Psoas muscle (tissue), 8 donors: ENCODE measurements around the gene ELL. TPM values are rescaled to one million over a fixed set of nuclear protein-coding genes. Genes with fewer than 3 reads are reported as not detected.
A peak's percentile ranks its signal among the peaks of the same experiment; 100 is the strongest.

Experiments used
- ATAC-seq, 4 donors: fragments of 200-7000 bp; cut with Tn5 transposase; one replicate each; pipeline ENCODE4 v1.9.1; 2020; ENCODE audit warnings: moderate library complexity in 3 of 4, mild to moderate bottlenecking in 2 of 4
- DNase-seq, 2 donors: peaks; one replicate each; pipeline ENCODE4 v3.0.0-alpha.2; 2020
- H3K27ac ChIP-seq: fragments of 200-600 bp; one replicate; pipeline ENCODE4 v1.8.0; 2022
- H3K27me3 ChIP-seq, 3 donors: fragments of 200-600 bp in 1 of 3; one replicate each; pipeline versions ENCODE4 v1.6.1 to v1.8.0; 2013 to 2022; ENCODE audit warnings: low read length in 2 of 3, mild to moderate bottlenecking in 2 of 3, moderate library complexity in 1 of 3; ENCODE audit not compliant: insufficient read depth in 3 of 3
- H3K36me3 ChIP-seq, 2 donors: fragments of 200-600 bp in 1 of 2; one replicate each; pipeline versions ENCODE4 v1.6.1 to v1.8.0; 2013 to 2022; ENCODE audit warnings: low read depth in 1 of 2, mild to moderate bottlenecking in 1 of 2, moderate library complexity in 1 of 2; ENCODE audit not compliant: insufficient read depth in 1 of 2
- H3K4me1 ChIP-seq: fragments of 200-600 bp; one replicate; pipeline ENCODE4 v1.8.0; 2022
- H3K4me3 ChIP-seq: fragments of 200-600 bp; one replicate; pipeline ENCODE4 v1.8.0; 2022; ENCODE audit warnings: mild to moderate bottlenecking
- H3K9me3 ChIP-seq: fragments of 200-600 bp; one replicate; pipeline ENCODE4 v1.8.0; 2022
- CTCF ChIP-seq: fragments of 200-600 bp; IDR thresholded peaks from one replicate; pipeline ENCODE4 v1.8.0; 2022; ENCODE audit warnings: antibody characterized with exemption
- WGBS, 3 donors: extraction: QIAGEN DNeasy Blood & Tissue Kit; methylation state at CpG; one replicate each; pipeline versions ENCODE4 v1.1.6 to v1.1.7; 2013; 5-methylcytosine and 5-hydroxymethylcytosine counted together
- intact Hi-C, 2 donors: fragments of 100-400 bp; cut with DNase I; formaldehyde crosslinking; loops; one replicate each; pipeline versions ENCODE4 v1.11.0 to v1.14.2; 2022
- polyA plus RNA-seq, 3 donors: library from polyadenylated mRNA; stranded (reverse); fragments of 200-250 nt; gene quantifications; one replicate each; pipeline ENCODE4 v1.2.3, GENCODE V29; 2013
- total RNA-seq, 4 donors: library from RNA; stranded (reverse); fragmentation: NEBNext Ultra II Directional in 2 of 4; extraction: Animal tissue kit (Norgen Biotek cat#: 25700) in 2 of 4; gene quantifications; one replicate each; pipeline versions ENCODE4 v1.2.1 to v1.2.4, GENCODE V29; 2021 to 2023
- donor health status: healthy with polysubstance abuse.
- donor health status: DM: no; HTN: no; CAD: no; lungs with moderate emphysema.
- donor health status: Bipolar disorder and iron deficiency.
- donor health status: healthy.
- donor health status: DM: yes; HTN: yes; CAD: no.
- donor health status: DM: no; HTN: no; CAD: no.
- donor health status: DM: no; HTN: no; CAD: no.
- donor health status: DM: yes; HTN: yes; CAD: no.

ELL gene
- total and polyA plus RNA-seq, 7 donors = 7.5 to 40.2 (median 17.5) TPM

GRCh38 chr19:18435178-18435841 is 86.6 kb downstream of the ELL start:
- DNase-seq = peak in 1 of 2 donors; percentile 56
- no peaks in the 10 kb centered on the region for H3K36me3 ChIP-seq
- H3K27ac ChIP-seq = no peak overlapping the region
- no peak overlapping the region for H3K4me3 ChIP-seq
- H3K4me1 ChIP-seq = peaks cover 18% of the 10 kb centered on the region
- WGBS, 3 donors = 93 to 95% (median 94%) methylated on average over 48 to 49 of the region's 49 CpGs
- no peaks in the 10 kb centered on the region for H3K9me3 ChIP-seq
- no peak for TF ChIP-seq CTCF
- intact Hi-C loops = no loop called here
- H3K27me3 ChIP-seq = peaks cover 0 to 13% (median 1%) of the 10 kb centered on the region in 3 donors
- ATAC-seq = no peak

DNA sequence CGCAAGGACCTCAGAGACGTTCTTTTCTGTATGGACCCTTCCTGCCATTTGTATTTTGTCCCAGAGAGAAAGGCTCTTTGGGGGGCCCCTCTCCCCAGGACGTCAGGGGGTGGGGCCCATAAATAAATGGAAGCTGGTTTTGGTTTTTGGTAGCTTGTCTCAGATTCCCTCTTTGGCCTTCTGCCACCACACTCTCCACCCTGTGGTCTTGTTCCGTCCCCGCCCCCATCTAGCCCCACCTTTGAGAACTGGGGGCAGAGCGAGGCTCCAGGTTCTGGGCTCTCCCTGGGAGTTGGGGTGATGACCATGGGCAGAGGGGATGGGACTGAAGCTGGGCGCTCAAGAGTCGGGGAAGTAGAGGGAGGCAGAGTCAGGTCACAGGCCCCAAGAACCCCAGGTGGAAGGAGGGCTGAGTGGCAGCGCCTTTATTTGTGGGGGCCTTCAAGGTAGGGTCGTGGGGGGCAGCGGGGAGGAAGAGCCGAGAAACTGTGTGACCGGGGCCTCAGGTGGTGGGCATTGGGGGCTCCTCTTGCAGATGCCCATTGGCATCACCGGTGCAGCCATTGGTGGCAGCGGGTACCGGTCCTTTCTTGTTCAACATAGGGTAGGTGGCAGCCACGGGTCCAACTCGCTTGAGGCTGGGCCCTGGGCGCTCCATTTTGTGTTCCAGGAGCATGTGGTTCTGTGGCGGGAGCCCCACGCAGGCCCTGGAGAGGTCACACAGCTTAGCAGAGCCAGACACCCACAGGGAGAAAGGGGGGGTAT is 87.3 kb downstream of the ELL start:
- WGBS, 3 donors = 86 to 93% (median 93%) methylated on average over 19 to 21 of the region's 21 CpGs
- peaks cover 0 to 11% (median 1%) of the 10 kb centered on the region in 3 donors for H3K27me3 ChIP-seq
- H3K4me1 ChIP-seq = peaks cover 18% of the 10 kb centered on the region
- DNase-seq = no peak
- H3K4me3 ChIP-seq = no peak overlapping the region
- TF ChIP-seq CTCF = no peak
- no peaks in the 10 kb centered on the region for H3K36me3 ChIP-seq
- H3K9me3 ChIP-seq = no peaks in the 10 kb centered on the region
- intact Hi-C loops = no loop called here
- H3K27ac ChIP-seq = no peak overlapping the region
- no peak for ATAC-seq

DNA sequence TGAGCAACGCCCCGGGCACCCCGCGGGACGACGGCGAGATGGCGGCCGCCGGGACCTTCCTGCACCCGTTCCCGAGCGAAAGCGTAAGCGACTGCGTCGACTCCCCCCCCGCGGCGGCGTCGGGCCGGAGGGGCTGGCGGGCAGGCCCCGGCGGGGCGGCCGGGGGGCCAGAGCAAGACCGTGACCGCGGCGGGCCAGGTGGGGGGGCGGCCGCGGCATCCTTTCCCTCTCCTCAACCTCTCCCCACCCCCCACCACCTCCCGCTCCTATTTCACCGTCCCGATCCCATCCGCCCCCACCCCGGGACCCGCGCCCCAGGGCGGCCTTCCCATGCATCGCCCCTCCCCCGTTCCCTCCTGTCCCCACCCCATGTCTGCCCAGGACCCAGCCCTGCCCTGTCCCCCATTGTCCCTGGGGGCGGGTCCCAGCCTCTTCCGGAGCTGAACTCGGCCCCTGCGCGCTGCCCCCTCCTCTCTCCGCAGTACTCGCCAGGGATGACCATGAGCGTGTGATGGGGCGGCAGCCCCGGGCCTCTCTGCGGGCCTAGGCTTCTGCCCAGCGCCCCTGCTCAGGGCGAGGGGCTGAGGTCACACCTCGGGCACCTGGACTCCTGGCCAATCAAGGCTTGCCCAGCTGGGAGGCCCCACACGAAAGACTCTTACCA is 88.0 kb downstream of the ELL start:
- no peaks in the 10 kb centered on the region for H3K9me3 ChIP-seq
- intact Hi-C loops = no loop called here
- TF ChIP-seq CTCF = no peak
- 14 to 52% (median 22%) methylated on average over 15 to 60 of the region's 60 CpGs for WGBS, 3 donors
- DNase-seq (peak in 1 of 2 donors; percentile 60), ATAC-seq (no peak)
- peaks cover 23% of the 10 kb centered on the region for H3K4me1 ChIP-seq
- H3K36me3 ChIP-seq = no peaks in the 10 kb centered on the region
- H3K4me3 ChIP-seq = peak overlapping the region; percentile 52
- no peak overlapping the region for H3K27ac ChIP-seq
- H3K27me3 ChIP-seq = peaks cover 0 to 5% (median 1%) of the 10 kb centered on the region in 3 donors

DNA sequence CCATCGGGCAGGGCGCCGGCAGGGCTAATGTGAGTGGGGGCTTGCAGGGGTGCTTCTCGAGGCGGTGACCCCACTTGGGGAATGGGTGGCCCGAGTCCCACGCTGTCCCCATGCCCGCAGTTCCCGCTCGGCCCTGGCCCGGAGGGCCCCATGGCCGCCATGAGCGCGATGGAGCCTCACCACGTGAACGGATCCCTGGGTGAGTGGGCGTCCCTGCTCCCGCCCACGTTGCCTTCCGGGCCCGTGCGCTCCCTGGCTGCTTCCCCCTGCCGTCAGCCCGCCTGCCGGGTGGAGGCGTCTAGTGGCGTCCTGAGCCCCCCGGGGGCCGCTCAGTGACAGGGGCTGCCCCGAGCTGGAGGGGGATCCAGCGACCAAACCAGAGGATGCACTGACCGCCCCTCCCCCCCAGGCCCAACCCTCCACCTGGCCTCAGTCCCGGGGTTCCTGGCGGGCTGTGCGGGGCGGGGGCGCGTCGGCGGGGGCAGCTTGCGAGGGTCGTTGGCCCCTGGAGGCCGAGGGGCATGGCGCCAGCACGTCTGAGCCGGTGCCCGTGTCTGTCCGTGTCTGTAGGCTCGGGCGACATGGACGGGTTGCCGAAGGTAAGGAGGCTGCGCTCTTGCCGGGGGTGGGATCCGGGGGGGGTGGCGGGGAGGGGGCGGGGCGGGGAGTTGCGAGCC is 88.7 kb downstream of the ELL start:
- DNase-seq = peak in 1 of 2 donors; percentile 65
- Histone ChIP-seq H3K27ac (no peak overlapping the region), H3K4me3 (peak overlapping the region; percentile 52), H3K27me3 (peaks cover 0 to 5% (median 0%) of the 10 kb centered on the region in 3 donors), H3K9me3 (no peaks in the 10 kb centered on the region), H3K36me3 (peaks cover 0 to 1% of the 10 kb centered on the region in 2 donors), H3K4me1 (peaks cover 21% of the 10 kb centered on the region)
- 19 to 31% (median 24%) methylated on average over 41 to 58 of the region's 59 CpGs for WGBS, 3 donors
- TF ChIP-seq CTCF = no peak
- intact Hi-C loops = no loop called here
- ATAC-seq = no peak
